Measurements from ENCODE around the gene ARMC8.

Gene ARMC8

GRCh38 chr3:138154534-138154933 is 32.6 kb upstream of the ARMC8 start:
- DNase-seq (ENCODE audit: low read depth, low spot score): no peak
- ChIA-PET CTCF (interaction anchor here (0.8 kb wide), 1 partner anchor 85 kb away, joined by 5 read pairs; no protein-coding TSS in a partner anchor), POLR2A (no interaction called here)
- no peak for TF ChIP-seq CTCF (IDR thresholded peaks at IDR 0.05; ENCODE audit: insufficient read depth, low read length, missing control alignments)
- H3K4me3 ChIP-seq (ENCODE audit: low read depth, low read length): no peak overlapping the region

DNA sequence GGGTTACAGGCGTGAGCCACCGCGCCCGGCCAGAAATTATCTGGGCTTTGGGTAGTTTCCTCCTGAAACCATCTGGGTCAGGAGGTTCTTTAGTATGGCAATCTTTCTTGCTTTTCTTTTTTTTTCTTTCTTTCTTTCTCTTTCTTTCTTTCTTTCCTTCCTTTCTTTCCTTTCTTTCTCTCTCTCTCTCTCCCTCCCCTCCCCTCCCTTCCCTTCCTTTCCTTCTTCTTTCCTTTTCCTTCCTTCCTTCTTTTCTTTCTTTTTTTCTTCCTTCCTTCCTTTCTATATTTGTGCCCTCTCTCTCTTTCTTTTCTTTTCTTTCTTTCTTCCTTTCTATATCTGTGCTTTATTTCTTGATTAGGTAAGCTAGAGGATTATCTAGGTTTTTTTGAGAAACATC is 29.4 kb upstream of the ARMC8 start:
- no peak for DNase-seq (ENCODE audit: low read depth, low spot score)
- CTCF ChIA-PET: interaction anchor here (0.7 to 1.3 kb wide), 3 partner anchors 23 to 89 kb away, joined by 3 to 5 read pairs (median 3); no protein-coding TSS in a partner anchor
- no peak overlapping the region for H3K4me3 ChIP-seq (ENCODE audit: low read depth, low read length)
- no peak for TF ChIP-seq CTCF (IDR thresholded peaks at IDR 0.05; ENCODE audit: insufficient read depth, low read length, missing control alignments)
- POLR2A ChIA-PET: no interaction called here

DNA sequence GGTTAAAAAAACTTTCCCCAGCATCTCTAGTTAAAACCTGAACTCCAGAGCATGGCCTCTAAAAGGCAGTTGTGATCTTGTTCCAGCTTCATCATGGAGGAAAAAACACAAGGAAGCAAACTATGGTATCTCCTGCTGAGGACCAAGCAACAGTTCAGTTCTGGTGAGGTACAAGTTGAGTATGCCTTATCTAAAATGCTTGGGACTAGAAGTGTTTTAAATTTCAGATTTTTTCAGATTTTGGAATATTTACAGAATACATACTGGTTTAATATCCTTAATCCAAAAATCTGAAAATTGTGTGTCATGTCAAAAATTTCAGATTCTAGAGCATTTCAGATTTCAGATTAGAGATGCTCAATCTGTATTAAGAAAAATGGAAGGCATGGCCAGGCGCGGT is 22.0 kb upstream of the ARMC8 start:
- ChIA-PET CTCF (no interaction called here), POLR2A (no interaction called here)
- no peak for DNase-seq (ENCODE audit: low read depth, low spot score)
- no peak overlapping the region for H3K4me3 ChIP-seq (ENCODE audit: low read depth, low read length)
- no peak for TF ChIP-seq CTCF (IDR thresholded peaks at IDR 0.05; ENCODE audit: insufficient read depth, low read length, missing control alignments)

GRCh38 chr3:138172625-138173024 is 14.5 kb upstream of the ARMC8 start:
- POLR2A ChIA-PET: interaction anchor here (0.6 to 2.9 kb wide), 2 partner anchors 15 to 114 kb away, joined by 3 to 16 read pairs; partner anchors contain the start of gene ARMC8
- no peak for DNase-seq (ENCODE audit: low read depth, low spot score)

DNA sequence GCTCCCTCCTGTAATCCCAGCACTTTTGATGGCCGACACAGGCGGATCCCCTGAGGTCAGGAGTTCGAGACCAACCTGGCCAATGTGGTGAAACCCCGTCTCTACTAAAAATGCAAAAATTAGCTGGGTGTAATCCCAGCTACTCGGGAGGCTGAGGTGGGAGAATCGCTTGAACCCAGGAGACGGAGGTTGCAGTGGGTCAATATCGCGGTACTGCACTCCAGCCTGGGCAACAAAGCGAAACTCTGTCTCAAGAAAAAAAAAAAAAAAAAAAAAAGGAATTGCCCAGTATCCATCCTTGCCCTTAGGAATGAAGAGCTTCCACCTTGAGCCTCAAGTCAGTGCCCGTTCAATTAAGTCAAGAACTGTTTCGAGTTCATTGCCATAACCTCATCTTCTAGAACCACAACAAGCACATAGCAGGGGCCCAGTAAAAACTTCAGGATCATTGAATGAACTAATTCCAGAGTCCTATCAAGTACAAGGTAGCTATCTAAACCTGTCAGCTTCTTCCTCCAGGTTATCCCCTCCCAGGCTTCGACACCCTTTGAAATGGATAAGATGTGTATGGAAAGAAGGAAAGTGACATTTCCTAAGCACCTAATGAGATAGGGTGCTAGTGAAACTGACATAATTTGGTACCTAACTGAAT is 13.2 kb upstream of the ARMC8 start:
- peak overlapping the region; percentile 93 for H3K4me3 ChIP-seq (ENCODE audit: low read depth, low read length)
- no peak for TF ChIP-seq CTCF (IDR thresholded peaks at IDR 0.05; ENCODE audit: insufficient read depth, low read length, missing control alignments)
- no peak for DNase-seq (ENCODE audit: low read depth, low spot score)
- CTCF ChIA-PET: interaction anchor here (0.6 to 2.6 kb wide), 9 partner anchors 13 to 292 kb away, joined by 3 to 11 read pairs (median 3); partner anchors contain the start of gene ARMC8
- POLR2A ChIA-PET: interaction anchor here (0.6 to 2.9 kb wide), 3 partner anchors 13 to 174 kb away, joined by 4 to 16 read pairs (median 4); partner anchors contain the start of gene ARMC8

More at GRCh38 chr3:138172625-138173024, 14.5 kb upstream of the ARMC8 start:
- no peak for TF ChIP-seq CTCF (IDR thresholded peaks at IDR 0.05; ENCODE audit: insufficient read depth, low read length, missing control alignments)
- CTCF ChIA-PET: interaction anchor here (1.2 to 1.3 kb wide), 3 partner anchors 54 to 307 kb away, joined by 3 to 4 read pairs (median 3); no protein-coding TSS in a partner anchor
- no peak overlapping the region for H3K4me3 ChIP-seq (ENCODE audit: low read depth, low read length)

DNA sequence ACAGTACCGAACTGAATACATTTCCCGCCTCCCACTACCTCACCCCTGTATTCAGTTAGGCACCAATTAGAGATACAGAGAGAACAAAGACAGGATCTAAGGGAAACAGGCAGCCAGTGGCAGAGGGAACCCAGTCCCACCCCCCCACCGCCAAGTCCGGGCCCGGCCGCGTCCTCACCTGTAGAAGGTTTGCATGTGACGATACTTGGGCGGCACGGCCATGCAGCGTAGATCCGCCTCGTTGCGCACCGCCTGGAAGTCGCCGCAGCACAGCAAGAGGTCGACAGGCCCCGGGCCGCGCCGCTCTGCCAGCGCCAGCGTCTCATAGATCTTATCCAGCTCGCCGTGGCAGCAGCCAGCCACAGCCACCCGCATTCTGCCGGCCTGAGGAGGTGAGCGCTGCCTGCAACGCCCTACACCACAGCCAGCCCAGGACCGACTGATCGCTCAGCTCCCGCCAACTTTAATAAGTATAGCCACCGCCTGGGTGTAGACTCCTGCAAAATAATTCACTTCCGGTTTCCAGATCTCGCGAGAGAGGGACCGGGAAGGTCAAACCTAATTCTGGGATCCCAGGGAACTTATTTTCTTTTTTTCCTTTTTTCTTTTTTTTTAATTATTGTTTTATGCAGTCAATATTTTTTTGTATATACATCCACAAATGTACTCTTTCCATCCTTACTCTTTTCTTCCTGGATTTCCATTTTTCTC is 12.5 kb upstream of the ARMC8 start, which contains the start of gene DBR1:
TSS of gene DBR1 (minus strand) at position 501 of the 711 bp plus-strand sequence. CDS start at position 375, 126 bp downstream.
- ChIA-PET CTCF (interaction anchor here (0.6 to 2.6 kb wide), 7 partner anchors 12 to 292 kb away, joined by 3 to 11 read pairs (median 6); partner anchors contain the start of gene ARMC8), POLR2A (interaction anchor here (0.6 to 2.9 kb wide), 5 partner anchors 13 to 173 kb away, joined by 3 to 16 read pairs (median 4); partner anchors contain the start of genes ARMC8 and DZIP1L)
- TF ChIP-seq CTCF (IDR thresholded peaks at IDR 0.05; ENCODE audit: insufficient read depth, low read length, missing control alignments): no peak
- DNase-seq (ENCODE audit: low read depth, low spot score): no peak
- peak within 1 kb of the TSS; percentile 93 for H3K4me3 ChIP-seq (ENCODE audit: low read depth, low read length)
